NCI-H345 treated with DMSO at 0.1 percent for 48 hours (cell line): ENCODE results near the gene ZNF444.
"Not testable (repeated sequence)": the region's sequence is repeated elsewhere in the genome, so short reads cannot be mapped to it uniquely, and the experiment has no call there.

Experiments
- DNase-seq: peaks from one replicate; lab custom pipeline; 2025; ENCODE audit not compliant: unreplicated experiment; lab: John Stamatoyannopoulos, UW

The ZNF444 gene

DNA sequence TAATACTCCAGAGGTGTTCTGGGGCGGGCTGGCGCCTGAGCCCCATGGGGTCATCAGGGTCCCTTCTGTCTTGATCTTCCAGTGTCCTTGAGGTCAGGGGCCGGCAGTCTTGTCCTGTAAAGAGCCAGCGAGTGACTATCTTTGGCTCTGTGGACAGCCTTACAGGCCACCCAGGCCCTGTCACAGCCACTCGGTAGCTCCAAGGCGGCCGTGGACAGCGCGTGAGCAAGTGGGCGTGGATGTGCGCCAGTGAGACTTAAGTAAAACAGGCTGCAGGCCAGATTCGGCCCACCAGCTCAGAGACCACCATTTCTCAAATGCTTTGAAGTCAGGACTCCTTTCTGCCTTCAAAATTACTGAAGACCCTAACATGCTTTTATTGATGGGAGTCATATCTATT, 3.7 kb downstream of the ZNF444 start:
- DNase-seq: no peak

DNA sequence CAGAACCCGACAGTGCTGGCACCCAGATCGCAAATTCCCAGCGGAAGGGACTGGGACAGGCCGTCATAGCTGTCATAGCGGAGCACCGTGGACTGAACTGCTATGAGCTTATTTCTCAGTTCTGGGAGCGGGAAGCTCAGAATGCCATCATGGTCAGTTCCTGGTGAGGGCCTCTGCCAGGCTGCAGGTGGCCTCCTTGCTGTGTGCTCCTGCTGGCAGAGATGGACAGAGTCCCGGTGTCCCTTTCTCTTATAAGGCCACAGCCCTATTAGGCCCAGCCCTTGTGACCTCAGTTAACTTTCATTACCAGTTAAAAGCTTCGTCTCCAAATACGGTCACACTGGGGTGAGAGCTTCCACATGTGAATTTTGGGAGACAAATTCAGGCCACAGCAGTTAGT, 4.6 kb downstream of the ZNF444 start:
- no peak for DNase-seq

DNA sequence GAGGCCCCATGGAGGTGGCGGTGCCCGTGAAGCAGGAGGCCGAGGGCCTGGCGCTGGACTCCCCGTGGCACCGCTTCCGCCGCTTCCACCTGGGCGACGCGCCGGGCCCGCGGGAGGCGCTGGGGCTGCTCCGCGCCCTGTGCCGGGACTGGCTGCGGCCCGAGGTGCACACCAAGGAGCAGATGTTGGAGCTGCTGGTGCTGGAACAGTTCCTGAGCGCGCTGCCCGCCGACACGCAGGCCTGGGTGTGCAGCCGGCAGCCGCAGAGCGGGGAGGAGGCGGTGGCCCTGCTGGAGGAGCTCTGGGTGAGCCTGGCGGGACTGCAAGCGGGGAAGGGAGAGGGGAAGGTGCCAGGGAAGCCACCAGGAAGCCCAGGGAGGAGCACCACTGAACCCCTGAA, 5.8 kb downstream of the ZNF444 start:
- no peak for DNase-seq

DNA sequence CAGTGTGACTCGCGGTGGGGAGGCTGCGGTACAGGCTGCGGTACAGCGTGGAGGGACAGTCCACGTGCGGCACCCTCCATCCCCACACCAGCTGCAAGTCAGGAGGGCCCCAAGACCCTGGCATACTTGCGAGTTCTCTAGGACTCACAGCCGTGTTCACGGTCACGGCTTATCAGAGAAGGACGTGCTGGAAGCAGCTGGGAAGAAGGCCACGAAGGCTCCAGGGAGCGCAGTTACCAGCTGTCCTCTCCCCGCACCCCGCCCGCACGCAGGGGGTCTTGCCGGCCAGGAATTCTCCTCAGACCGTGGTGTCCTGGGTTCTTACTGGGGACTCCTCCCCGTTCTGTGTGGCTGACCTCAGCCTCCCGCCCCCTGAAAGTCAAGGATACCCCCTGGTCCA, 6.2 kb downstream of the ZNF444 start:
- no peak for DNase-seq

DNA sequence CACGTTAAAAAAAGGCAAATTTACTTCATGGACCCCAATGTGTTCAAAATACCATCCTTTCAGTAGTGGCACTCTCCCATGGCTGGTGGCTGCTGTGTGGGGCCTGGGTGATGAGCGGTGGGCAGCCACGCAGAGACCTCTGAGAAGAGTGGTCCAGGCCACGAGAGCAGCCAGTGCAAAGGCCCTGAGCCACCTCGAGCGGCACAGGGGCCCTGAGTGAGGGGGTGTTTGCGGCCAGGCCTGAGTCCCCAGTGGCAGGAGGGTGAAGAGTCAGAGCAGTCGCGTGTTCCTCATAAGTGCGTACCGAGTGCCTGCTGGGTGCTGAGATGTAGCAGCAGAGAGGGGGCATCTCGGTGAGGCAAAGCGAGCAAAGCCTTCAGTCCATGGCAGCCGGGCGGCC, 7.0 kb downstream of the ZNF444 start:
- no peak for DNase-seq

DNA sequence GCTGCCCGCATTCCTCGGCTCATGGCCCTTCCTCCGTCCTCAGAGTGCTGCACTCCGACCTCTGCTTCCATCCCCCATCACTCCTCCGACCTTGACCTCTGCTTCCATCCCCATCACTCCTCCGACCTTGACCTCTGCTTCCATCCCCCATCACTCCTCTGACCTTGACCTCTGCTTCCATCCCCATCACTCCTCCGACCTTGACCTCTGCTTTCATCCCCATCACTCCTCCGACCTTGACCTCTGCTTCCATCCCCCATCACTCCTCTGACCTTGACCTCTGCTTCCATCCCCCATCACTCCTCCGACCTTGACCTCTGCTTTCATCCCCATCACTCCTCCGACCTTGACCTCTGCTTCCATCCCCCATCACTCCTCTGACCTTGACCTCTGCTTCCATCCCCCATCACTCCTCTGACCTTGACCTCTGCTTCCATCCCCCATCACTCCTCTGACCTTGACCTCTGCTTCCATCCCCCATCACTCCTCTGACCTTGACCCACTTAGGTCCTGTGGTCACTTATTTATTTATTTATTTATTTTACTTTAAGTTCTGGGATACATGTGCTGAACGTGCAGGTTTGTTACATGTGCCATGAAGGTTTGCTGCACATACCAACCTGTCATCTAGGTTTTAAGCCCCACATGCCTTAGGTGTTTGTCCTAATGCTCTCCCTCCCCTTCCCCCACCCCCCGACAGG, 8.0 kb downstream of the ZNF444 start:
- not testable (repeated sequence) for DNase-seq

DNA sequence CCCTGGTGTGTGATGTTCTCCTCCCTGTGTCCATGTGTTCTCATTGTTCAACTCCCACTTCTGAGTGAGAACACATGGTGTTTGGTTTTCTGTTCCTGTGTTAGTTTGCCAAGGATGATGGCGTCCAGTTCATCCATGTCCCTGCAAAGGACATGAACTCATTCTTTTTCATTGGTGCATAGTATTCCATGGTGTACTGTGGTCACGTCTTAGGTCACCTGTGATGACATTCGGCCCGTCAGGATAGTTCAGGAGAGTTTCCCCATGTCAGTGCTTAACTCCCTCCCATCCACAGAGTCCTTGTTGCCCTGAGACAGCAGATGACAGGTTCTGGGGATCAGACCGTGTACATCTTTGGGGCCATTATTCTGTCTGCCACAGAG, 8.6 kb downstream of the ZNF444 start:
- no peak for DNase-seq

DNA sequence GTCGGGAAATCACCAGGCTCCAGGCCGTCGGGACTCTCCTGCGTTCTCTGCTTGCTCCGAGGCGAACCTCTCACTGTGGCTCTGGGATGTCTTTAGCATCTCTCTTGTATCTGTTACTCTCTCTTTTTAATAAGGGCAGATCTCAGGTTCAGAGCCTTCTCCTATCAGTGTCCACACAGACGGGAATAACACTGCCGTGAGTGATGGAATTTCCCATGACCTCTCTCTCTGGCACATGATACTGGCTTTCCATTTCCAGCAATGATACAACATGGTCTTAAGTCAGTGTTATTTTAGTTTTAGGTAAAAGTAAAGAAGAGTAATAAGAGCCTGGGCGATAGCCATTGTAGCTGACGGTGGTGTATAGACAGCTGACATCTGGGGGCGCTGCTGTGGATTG, 9.3 kb downstream of the ZNF444 start:
- no peak for DNase-seq

DNA sequence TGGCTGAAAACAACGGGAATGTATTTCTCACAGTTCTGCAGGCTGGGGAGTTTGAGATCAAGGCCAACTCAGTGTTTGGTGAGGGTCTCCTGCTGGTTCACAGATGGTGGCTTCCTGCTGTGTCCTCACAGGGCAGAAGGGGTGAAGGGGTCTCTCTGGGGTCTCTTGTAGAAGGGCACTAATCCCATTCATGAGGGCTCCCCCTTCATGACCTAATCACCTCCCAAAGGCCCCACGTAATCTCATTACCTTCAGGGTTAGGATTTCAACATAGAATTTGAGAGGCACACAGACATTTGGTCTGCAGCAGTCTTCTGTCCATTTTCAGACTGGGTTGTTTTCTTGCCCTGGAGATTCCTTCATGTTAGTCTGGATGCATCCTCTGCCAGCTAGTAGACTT, 11.6 kb downstream of the ZNF444 start:
- DNase-seq: no peak

DNA sequence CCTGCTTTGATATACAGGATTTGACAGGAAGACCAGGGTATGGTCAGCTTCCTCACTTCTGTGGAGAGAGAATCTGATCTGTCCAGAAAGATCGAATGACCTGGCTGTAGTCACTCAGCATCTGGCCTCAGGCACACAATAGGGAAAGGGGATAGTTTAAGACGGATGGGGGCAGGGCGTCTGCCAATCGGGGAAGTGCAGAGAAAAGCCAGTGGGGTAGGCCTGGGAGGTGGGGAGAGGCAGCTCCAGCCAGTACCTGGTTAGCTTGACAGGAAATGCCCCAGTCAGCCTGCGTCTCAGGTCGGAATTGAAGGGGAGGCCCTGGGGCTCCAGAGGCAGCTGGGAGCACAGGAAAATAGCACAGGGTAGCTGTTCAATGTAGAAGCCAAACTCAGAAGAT, 12.4 kb downstream of the ZNF444 start:
- no peak for DNase-seq

DNA sequence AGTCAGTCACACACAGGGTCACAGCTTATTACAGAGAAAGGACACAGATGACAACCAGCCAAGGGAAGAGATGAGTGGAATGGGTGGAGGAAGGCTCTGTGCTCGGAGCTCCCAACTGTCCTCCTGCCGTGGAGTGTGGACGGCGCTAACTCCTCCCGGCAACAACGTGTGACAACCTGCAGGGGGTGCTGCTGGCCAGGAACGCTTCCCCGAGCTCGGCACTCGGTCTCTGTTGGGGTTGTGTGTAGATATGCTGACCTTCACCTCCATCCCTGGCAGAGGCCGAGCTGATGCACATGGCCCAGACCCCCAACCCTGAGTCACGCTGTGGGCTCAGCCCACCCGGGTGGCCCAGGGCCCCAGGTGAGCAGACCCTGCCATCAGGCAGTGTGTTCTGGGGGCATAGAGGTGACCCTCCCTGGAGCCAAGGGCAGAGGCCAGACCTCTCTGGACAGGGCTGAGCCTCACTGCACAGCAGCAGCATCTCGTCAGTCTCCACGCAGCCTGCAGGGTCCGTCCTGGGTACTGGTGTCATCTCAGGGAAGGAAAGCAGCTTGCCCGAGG, 14.1 kb downstream of the ZNF444 start:
- no peak for DNase-seq

DNA sequence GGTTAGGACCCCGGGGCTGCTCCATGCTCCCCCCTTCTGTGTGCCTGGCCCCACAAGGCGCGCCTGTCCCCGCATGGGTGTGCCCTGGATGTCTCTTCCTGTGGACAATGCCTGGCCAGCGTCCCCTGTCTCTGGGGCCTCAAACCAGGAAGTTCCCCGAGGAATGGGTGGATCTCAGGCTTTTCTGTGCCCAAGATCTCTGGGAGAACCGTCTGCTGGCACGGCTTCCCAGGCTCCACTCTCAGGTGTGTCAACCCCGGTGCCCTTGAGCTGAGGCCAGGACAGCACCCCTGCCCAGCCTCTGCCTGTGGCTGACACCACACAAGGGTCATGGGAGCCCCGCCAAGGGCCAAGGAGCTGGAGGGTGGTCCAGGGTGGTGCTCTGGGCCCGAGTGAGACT, 15.7 kb downstream of the ZNF444 start:
- no peak for DNase-seq

DNA sequence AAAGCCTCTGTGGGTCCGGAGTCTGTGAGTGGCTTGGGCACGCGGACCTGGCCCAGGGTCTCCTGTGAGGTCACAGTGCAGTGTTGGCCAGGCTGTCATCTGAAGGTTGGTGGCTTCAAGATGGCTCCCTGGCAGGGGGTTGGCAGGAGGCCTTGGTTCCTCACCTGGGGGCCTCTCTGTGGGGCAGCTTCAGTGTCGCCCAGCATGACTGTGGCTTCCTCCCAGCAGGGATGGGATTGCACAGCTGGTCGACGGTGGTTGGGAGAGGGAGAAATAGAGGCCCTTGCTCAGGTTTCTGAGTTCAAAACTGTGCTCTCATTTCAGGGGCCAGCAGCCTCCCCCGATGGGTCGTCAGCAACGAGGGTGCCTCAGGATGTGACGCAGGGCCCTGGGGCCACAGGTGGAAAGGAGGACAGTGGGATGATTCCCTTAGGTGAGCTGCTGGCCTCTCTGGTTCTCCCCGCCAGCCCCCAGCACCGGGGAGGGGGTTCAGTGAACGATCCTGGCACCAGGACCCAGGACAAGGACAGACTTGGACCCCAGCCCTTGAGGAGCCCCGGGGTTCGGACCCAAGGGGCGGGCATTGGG, 17.2 kb downstream of the ZNF444 start:
- no peak for DNase-seq

DNA sequence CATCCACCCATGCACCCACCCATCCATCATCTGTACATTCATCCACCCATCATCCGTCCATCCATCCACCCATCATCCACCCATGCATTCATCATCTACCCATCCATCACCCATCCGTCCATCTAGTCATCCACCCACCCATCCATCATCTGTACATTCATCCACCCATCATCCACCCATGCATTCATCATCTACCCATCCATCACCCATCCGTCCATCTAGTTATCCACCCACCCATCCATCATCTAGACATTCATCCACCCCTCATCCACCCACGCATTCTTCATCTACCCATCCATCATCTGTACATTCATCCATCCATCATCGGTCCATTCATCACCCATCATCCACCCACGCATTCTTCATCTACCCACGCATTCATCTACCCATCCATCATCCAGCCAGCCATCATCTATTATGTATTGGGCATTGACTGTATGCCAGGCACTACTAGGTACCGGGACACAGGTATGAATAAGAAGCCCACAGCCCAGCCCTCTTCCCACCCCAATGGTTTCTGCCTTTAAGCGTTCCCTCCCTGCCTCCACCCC, 18.0 kb downstream of the ZNF444 start:
- no peak for DNase-seq

DNA sequence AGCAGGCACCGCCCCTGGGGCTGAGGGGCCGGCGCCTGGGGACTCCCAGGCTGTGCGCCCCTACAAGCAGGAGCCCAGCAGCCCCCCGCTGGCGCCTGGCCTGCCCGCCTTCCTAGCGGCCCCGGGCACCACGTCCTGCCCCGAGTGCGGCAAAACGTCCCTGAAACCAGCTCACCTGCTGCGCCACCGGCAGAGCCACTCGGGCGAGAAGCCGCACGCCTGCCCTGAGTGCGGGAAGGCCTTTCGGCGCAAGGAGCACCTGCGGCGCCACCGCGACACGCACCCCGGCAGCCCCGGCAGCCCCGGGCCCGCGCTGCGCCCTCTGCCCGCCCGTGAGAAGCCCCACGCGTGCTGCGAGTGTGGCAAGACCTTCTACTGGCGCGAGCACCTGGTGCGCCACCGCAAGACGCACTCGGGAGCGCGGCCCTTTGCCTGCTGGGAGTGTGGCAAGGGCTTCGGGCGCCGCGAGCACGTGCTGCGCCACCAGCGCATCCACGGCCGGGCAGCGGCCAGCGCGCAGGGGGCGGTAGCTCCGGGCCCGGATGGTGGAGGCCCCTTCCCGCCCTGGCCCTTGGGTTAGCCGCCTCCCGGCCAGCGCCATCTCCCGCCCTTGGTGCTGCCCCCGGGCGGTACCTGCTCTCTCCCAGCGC, 18.7 kb downstream of the ZNF444 start:
- DNase-seq: no peak

DNA sequence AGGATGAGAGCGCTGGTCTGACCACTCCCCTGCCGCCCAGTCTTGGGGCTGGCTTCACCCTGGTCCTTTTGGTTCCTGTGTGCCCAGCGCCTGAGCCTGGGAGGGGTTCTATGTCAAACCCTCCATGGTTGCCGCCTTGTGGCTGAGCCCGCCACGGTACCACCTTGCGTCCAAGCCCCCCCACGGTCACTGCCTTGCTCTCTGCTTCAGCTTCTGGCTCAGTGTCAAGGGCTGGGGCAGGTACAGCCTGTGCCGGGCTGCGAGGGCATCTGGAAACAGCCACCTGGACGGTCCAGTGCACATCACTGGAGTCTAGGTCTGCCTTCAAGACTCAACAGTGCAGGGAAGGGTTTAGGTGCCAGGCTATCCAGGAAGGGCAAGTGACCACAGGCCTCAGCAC, 20.4 kb downstream of the ZNF444 start:
- DNase-seq: no peak

DNA sequence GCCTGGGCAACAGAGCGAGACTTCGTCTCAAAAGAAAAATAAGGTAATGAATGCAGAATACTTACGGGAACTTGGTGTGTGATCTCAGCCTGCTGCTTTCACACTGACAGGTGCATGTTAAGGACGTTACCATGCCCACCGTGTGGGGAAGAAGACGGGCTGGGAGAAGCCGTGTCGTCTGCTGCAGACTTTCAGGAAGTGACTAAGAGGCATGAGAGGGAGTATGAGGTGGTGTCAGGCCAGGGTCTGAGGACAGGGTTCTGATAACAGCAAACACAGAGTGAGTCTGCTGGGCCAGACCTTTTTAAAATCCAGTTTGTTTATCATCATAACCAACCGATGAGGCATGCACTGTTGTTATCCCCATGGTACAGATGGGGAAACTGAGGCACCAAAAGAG, 21.2 kb downstream of the ZNF444 start:
- no peak for DNase-seq

DNA sequence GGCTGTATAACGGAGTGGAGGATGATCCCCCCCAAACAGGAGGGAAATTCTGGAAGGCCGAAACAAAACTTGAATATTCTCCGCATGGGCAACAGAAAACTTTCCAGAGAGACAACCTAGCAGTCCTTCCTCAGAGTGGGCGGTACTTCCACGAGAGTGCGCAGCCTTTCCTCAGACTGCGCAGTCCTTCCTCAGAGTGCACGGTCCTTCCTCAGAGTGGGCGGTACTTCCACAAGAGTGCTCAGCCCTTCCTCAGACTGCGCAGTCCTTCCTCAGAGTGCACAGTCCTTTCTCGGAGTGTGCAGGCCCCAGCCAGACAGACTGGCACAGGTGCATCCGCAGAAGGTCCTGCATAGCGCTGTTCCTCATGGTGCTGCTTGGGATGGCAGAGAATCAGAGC, 22.0 kb downstream of the ZNF444 start:
- DNase-seq: no peak

DNA sequence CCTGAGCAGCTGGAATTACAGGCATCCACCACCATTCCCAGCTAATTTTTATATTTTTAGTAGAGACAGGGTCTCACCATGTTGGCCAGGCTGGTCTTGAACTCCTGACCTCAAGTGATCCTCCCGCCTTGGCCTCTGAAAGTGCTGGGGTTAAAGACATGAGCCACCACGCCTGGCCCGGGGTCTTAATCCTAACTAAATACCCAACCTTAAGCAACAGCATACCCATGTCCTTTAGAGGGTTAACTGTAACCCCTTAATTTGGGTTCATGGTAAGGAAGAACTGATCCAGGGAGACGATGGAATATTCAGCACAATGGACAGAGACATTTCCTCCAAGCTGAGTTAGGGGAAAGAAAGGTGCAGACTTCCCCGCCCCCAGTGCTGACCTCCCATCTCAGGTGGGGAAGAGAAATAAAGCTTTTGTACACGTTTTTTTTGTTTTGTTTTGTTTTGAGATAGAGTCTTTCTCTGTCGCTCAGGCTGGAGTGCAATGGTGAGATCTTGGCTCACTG, 26.0 kb downstream of the ZNF444 start:
- DNase-seq: no peak

DNA sequence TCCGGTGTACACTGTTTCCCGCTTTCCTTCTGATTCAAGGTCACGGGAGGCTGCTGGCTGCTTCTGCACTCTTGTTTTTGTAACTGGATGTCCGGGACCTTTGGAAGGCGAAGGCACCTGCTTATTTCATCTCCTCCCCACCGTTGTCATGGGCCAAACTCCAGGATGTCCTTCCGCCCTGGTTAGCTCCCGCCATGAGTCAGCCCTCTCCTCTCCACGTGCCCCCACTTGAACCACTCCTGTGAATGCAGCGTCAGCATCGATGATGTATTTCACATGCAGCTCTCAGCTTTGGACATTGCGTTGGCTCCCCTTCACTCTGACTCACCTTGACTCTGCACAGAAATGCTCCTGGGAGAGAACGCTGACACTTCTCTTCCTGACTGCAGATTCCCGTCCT, 29.2 kb downstream of the ZNF444 start:
- no peak for DNase-seq

DNA sequence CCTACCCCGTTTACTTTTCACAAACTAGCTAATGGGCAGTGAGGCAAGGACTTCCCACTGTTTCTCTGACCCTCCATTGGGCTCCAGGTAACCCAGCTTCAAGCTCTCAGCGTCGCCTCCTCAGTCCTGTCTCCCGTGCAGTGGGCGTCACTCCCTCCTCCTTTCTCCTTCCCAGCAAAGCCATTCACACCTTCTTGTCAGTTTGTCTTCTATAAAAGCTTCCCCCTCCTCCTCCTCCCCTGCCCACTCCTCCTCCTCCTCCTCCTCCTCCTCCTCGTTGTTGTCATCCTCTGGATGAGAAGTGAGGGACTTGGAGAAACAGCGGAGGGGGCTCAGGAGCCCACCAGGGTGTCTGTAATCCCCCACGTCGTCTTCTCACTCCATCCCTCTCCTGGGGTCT, 33.0 kb downstream of the ZNF444 start:
- no peak for DNase-seq

DNA sequence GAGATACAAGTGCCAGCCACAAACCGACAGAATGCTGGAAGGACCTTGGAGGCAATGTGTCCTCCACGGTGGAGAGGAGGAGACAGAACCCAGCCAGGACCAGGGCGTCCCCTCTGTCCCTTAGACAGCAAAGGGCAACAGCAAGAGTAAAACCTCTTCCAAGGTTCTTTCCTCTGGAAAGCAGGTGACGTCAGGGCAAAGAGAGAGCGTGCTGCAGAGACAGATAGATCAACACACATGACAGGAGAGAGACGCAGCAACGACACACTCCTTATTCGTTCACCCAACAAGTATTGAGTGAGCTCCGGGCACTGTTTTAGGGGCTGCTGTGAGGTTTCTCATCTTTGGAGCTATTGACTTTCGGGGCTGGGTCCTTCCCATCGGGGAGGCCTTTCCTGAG, 33.5 kb downstream of the ZNF444 start:
- no peak for DNase-seq
